ENCODE data around the gene FOXO3. TPM values are rescaled to one million over a fixed set of nuclear protein-coding genes. Genes with fewer than 3 reads are reported as not detected.

FOXO3 gene
- total and polyA plus RNA-seq, 2 of the 8 experiments (the other 6 are each of a cell fraction or from before 2014, with no cell fraction given), result 13.1 to 19.3 TPM

DNA sequence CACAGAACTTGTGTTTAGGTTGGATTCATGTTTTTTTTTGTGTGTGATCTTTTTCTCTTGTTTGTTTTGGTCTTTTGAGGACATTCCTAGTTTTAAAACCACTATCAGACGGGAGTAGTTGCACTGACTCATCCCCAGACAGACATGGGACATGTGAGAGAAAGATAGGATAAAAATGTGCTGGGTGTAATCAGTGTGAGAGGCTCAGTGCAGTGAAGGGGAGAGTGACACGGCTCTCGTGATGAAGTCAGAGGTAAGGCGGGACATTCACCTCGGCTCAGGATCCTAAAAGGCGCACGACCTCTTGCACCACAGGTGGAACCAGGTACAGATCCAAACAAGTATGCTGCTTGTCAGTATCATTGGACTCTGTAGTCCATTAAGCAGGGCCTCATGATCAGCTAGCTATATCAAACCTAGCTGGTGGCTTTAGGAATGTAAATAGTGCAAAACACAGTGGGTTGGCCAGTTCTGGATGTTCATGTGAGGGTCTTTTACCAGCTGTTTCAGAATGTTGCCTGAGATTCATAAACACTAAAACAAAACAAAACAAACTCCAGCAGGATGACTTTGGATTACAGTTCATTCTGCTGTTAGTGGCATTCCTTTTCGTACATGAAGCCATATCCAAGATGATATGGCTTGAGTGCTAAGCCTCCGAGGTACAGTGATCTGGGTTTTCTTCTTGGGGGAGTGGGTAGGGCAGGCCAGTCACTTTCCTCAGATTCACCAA lies 18.0 kb downstream of the FOXO3 start:
- 89% methylated on average over 9 of the region's 9 CpGs; no CpG with 5 or more reads in 1 of the 2 experiments for WGBS, 2 experiments (ENCODE audit: extremely low coverage in 1 of 2, insufficient coverage in 1 of 2, insufficient read length in 1 of 2, insufficient replicate concordance in 2 of 2, low coverage in 1 of 2, low lambda C conversion rate in 2 of 2, missing lambda C conversion rate in 1 of 2)
- H3K4ac ChIP-seq (replicated peaks; ENCODE audit: insufficient read length, low read depth, low read length), result no peak overlapping the region
- H3K23ac ChIP-seq (ENCODE audit: insufficient read length), result no peak overlapping the region
- no peak overlapping the region for H3K56ac ChIP-seq (replicated peaks; ENCODE audit: insufficient read length, low read depth, low read length)
- H3K36me3 ChIP-seq (ENCODE audit: control insufficient read depth in 2 of 4, insufficient read depth in 4 of 4, low read length in 3 of 4), result no peaks in the 10 kb centered on the region
- no peak overlapping the region for H2BK15ac ChIP-seq (ENCODE audit: low read length)
- no peak overlapping the region for H2BK120ac ChIP-seq (replicated peaks; ENCODE audit: low read depth, low read length)
- no peaks in the 10 kb centered on the region for H3K27me3 ChIP-seq (replicated peaks in 1 of 4; ENCODE audit: control insufficient read depth in 3 of 4, extremely low read depth in 1 of 4, insufficient read depth in 3 of 4, low read length in 3 of 4)
- H3K4me1 ChIP-seq (replicated peaks in 1 of 4; ENCODE audit: control insufficient read depth in 3 of 4, insufficient read depth in 4 of 4, low read length in 3 of 4), result peaks cover 5 to 13% (median 10%) of the 10 kb centered on the region in 4 experiments; a peak in 6 of 7 replicates
- peaks cover under 1 to 88% of the 10 kb centered on the region in 2 experiments for H3K79me2 ChIP-seq (ENCODE audit: control insufficient read depth in 1 of 2, insufficient read depth in 2 of 2, low read length in 2 of 2)
- no peak overlapping the region for H4K5ac ChIP-seq (ENCODE audit: insufficient read length, low read depth, low read length)
- no peak for FAIRE-seq
- DNase-seq (ENCODE audit: low read depth in 1 of 2, low spot score in 2 of 2), result no peak
- H2AK5ac ChIP-seq (ENCODE audit: low read depth, low read length), result no peak overlapping the region
- ChIA-PET POLR2A (ENCODE audit: partially characterized antibody) (interaction anchor here (2.1 kb wide), 1 partner anchor 16 kb away, joined by 8 read pairs; no protein-coding TSS in a partner anchor), CTCF (ENCODE audit: partially characterized antibody) (interaction anchor here (0.9 to 1.2 kb wide), 2 partner anchors 13 to 37 kb away, joined by 4 read pairs; no protein-coding TSS in a partner anchor)
- no peak overlapping the region for H3K4me3 ChIP-seq (ENCODE audit: extremely low read depth in 1 of 4, insufficient read depth in 2 of 4, low read depth in 3 of 4, low read length in 4 of 4)
- H3K18ac ChIP-seq (ENCODE audit: extremely low read depth, low read length), result no peak overlapping the region
- no peak overlapping the region for H4K8ac ChIP-seq (ENCODE audit: extremely low read depth, insufficient read depth, low read length)
- TF ChIP-seq TEAD4 (IDR thresholded peaks at IDR 0.05; ENCODE audit: low read depth, low read length), result no peak
- TF ChIP-seq EZH2 (IDR thresholded peaks at IDR 0.05; ENCODE audit: low read depth, low read length, severe bottlenecking), result no peak
- TF ChIP-seq CBX8 (IDR thresholded peaks at IDR 0.05; ENCODE audit: borderline replicate concordance, low read depth, low read length), result no peak
- no peak for TF ChIP-seq CHD1 (IDR thresholded peaks at IDR 0.05; ENCODE audit: low read depth, low read length)
- TF ChIP-seq MAFK (IDR thresholded peaks at IDR 0.05; ENCODE audit: low read depth, low read length), result no peak
- TF ChIP-seq KDM1A (IDR thresholded peaks at IDR 0.05; ENCODE audit: borderline replicate concordance, low read length), result no peak
- no peak for TF ChIP-seq SIX5 (IDR thresholded peaks at IDR 0.05; ENCODE audit: low read depth, low read length)
- no peak for TF ChIP-seq JUND (IDR thresholded peaks at IDR 0.05; ENCODE audit: low read length)
- TF ChIP-seq RNF2 (IDR thresholded peaks at IDR 0.05; ENCODE audit: borderline replicate concordance, low read depth, low read length, missing control alignments, poor library complexity, severe bottlenecking), result no peak
- no peak for TF ChIP-seq POLR2A (IDR thresholded peaks at IDR 0.05; ENCODE audit: control extremely low read depth in 1 of 2, low read depth in 2 of 2, low read length in 2 of 2)
- TF ChIP-seq HDAC6 (IDR thresholded peaks at IDR 0.05; ENCODE audit: low read depth, low read length), result no peak
- TF ChIP-seq SP2 (IDR thresholded peaks at IDR 0.05; ENCODE audit: low read length), result no peak
- TF ChIP-seq YY1 (IDR thresholded peaks at IDR 0.05; ENCODE audit: low read depth, low read length), result no peak
- no peak overlapping the region for H2BK12ac ChIP-seq (ENCODE audit: low read depth, low read length)
- H2AFZ ChIP-seq (ENCODE audit: low read length), result no peak overlapping the region
- H3K9me3 ChIP-seq (ENCODE audit: insufficient read depth in 2 of 2, low read depth in 1 of 2, low read length in 1 of 2), result no peaks in the 10 kb centered on the region
- H4K91ac ChIP-seq (replicated peaks; ENCODE audit: insufficient read length, low read length), result no peak overlapping the region
- H3K14ac ChIP-seq (ENCODE audit: insufficient read length), result no peak overlapping the region
- H3K9ac ChIP-seq (replicated peaks in 1 of 4; ENCODE audit: extremely low read depth in 1 of 4, low read depth in 3 of 4, low read length in 3 of 4), result no peak overlapping the region
- H3K23me2 ChIP-seq (ENCODE audit: low read depth, low read length), result no peaks in the 10 kb centered on the region
- peaks cover 0 to 2% of the 10 kb centered on the region in 2 experiments for H4K20me1 ChIP-seq (replicated peaks in 1 of 2; ENCODE audit: control insufficient read depth in 1 of 2, insufficient read depth in 2 of 2, low read length in 2 of 2)
- no peak overlapping the region for H3K27ac ChIP-seq (ENCODE audit: low read depth, low read length)
- no peak overlapping the region for H2BK20ac ChIP-seq (ENCODE audit: low read length)
- no peak overlapping the region for H3K4me2 ChIP-seq (ENCODE audit: insufficient read depth in 1 of 2, low read depth in 2 of 2, low read length in 2 of 2)
- no peaks in the 10 kb centered on the region; the same call in 1 of the 2 replicates for H3K79me1 ChIP-seq (ENCODE audit: low read depth, low read length)
- no peak overlapping the region for H2BK5ac ChIP-seq (ENCODE audit: low read depth, low read length)
